ENCODE data around the gene DHDDS.
A peak's percentile ranks its signal among the peaks of the same experiment; 100 is the strongest.

DHDDS gene, protein sequence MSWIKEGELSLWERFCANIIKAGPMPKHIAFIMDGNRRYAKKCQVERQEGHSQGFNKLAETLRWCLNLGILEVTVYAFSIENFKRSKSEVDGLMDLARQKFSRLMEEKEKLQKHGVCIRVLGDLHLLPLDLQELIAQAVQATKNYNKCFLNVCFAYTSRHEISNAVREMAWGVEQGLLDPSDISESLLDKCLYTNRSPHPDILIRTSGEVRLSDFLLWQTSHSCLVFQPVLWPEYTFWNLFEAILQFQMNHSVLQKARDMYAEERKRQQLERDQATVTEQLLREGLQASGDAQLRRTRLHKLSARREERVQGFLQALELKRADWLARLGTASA

DNA sequence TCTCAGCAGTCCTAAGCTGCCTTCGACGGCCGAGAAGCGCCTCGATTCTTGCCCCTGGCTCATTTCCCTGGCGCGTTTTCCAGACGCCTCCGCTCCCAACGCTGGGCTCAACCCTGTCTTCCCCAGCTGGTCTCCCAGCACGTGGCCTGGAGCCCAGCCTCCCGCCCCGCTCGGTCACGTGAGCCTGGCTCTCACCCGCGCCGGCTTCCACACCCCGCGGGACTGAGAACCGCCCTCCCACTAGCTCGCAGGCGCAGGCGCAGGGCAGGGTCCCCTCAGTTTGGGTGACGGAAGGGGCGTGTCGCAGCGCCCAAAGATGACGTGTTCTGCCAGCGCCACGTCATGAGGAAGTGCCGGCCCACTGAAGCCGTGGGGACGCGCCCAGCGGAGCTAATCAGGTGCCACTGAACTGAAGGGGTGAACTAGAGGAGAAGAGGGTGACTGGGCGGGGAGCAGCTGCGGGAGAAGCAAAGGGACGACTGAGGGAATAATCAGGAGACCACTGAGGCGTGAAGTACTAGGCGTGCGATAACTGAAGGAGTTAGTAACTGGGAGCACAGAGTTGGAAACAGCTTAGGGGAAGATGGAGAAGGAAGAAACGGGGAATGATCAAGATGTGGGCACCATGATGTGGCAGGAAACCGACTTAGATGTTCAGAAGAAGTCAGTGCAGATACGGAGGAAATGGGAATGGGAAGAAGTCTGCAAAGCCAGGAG lies at the start of gene DHDDS:
Gene DHDDS, plus strand, starts transcription at position 343 of the 717 bp plus-strand sequence. CDS start 625 bp downstream, outside the sequence.
- TF ChIP-seq, protein P1, sequence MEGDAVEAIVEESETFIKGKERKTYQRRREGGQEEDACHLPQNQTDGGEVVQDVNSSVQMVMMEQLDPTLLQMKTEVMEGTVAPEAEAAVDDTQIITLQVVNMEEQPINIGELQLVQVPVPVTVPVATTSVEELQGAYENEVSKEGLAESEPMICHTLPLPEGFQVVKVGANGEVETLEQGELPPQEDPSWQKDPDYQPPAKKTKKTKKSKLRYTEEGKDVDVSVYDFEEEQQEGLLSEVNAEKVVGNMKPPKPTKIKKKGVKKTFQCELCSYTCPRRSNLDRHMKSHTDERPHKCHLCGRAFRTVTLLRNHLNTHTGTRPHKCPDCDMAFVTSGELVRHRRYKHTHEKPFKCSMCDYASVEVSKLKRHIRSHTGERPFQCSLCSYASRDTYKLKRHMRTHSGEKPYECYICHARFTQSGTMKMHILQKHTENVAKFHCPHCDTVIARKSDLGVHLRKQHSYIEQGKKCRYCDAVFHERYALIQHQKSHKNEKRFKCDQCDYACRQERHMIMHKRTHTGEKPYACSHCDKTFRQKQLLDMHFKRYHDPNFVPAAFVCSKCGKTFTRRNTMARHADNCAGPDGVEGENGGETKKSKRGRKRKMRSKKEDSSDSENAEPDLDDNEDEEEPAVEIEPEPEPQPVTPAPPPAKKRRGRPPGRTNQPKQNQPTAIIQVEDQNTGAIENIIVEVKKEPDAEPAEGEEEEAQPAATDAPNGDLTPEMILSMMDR (IDR thresholded peaks at IDR 0.05), result no peak

DNA sequence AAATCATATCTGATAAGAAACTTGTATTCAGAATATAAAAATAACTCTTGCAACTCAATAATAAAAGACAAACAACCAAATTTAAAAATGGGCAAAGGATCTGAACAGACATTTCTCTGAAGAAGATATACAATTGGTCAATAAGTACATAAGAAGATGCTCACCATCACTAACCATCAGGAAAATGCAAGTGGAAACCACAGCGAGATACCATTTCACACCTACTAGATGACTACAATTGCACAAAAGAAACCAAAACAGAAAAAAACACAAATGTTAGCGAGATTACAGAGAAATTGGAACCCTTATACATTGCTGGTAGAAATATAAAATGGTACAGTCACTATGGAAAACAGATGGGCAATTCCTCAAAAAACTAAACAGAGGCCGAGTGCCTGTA lies 48.0 kb upstream of the DHDDS start:
- TF ChIP-seq, protein P1 (IDR thresholded peaks at IDR 0.05), result no peak

DNA sequence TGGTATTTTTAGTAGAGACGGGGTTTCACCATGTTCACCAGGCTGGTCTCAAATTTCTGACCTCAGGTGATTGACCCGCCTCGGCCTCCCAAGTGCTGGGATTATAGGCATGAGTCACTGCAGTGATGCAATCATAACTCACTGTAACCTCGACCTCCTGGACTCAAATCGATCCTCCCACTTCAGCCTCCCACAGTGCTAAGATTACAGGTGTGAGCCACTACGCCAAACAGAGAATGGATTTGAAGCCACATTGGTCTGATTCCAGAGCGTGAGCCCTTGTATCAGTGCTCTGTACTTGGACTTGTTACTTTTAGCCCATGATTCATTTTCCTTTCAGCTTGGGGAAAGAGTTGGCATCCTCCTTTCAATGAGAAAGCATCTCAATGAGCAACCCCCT lies 44.7 kb upstream of the DHDDS start:
- TF ChIP-seq, protein P1 (IDR thresholded peaks at IDR 0.05), result no peak

DNA sequence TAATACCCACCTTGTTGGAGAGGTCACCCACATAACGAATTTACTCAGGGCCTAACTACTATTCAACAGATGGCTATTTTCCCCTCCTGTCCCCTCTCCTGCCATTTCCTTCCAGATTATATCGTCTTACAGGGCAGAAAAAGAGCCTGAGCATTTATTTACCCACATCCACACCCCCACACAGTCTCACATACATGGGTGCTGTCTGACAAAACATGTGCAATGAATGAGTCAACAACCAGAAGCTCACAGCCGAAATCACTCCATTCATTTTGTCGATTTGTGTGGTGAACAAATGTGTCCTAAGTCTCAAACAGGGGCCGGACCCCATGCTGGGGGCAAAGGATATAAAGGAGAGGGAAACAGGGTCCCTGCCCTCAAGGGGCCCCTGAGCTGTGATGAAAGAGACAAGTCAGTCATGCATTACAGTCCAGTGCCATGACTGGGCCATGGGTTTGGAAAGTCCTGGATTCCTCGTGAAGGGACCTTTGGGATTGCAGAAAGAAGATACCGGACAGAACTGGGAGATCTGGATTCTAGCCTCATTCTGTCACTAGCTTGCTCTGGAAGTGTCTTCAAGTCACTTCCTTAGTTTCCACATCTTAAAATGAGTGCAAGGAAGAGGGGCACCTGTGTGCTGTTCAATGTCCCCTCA lies 43.2 kb upstream of the DHDDS start:
- TF ChIP-seq, protein P1 (IDR thresholded peaks at IDR 0.05), result no peak

DNA sequence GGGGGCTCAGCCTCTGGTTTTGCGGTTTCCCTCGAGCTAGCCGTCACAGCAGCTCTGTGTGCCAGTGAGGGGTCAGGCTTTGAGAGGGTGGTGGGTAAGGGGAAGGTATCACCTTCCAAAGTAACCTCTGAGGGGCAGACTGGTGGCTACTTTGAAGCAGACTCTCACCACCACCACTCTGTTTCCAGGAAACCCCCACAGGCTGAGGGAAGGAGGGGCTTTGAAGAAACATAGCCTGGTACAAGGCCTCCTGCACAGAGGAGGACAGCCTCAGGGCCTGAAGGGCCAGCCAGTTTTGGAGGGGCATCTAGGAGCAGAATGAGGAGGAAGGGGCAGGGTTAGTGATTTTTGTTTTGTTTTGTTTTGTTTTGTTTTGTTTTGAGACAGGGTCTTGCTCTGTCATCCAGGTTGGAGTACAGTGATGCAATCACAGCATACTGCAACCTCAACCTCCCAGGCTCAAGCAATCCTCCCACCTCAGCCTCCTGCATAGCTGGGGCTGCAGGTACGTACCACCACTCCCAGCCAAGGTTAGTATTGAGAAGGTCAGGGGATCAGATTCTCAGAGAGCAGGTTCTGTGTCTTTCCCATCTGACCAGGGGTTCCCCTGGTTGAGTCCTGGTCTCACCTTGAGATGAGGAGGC lies 42.4 kb upstream of the DHDDS start:
- TF ChIP-seq, protein P1 (IDR thresholded peaks at IDR 0.05), result no peak

DNA sequence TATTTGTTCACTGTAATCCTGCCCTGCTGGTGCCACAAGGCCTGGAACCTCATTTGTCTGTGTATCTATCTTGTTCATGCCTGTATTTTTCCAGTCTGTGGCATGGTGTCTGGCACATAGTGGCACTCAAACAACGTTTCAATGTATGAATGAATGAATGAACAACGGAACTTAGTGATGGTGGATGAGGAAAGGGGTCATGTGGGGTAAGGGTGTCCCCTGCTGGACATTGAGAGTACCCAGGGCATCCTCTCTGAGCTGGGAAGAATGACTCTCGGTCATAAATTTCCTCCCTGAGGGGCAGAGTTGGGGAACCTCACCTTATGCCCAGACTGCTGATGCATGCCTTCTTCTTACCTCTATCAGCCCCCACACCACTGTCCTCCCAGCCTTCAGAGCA lies 40.7 kb upstream of the DHDDS start:
- TF ChIP-seq, protein P1 (IDR thresholded peaks at IDR 0.05), result peak; percentile 47

DNA sequence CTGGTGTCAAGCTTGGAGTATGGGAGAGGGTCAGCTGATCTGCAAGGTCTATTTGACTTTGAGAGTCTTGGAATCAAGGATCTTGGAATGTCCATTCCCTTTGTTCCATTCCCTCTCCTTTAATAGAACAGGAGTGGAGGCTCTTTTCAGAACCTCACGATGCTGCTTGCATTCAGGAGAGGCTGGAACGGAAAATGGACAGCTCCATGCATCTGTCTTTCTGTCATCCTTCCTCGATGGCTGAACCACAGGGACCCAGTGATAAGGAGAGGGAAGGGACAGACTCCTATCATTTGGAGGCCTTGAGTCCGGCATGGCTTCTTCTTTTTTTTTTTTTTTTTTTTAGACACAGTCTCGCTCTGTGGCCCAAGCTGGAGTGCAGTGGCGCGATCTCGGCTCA lies 36.4 kb upstream of the DHDDS start:
- TF ChIP-seq, protein P1 (IDR thresholded peaks at IDR 0.05), result no peak
